Measurements from ENCODE around the gene DNAJC7. TPM values are rescaled to one million over a fixed set of nuclear protein-coding genes. Genes with fewer than 3 reads are reported as not detected.

DNAJC7 gene
- total and polyA plus RNA-seq, 7 donors, result 66.3 to 142 (median 86.3) TPM

- H3K4me3 ChIP-seq, result no peak overlapping the region
- TF ChIP-seq CTCF (IDR thresholded peaks at IDR 0.05), result no peak
- H3K4me1 ChIP-seq, result peaks cover 12% of the 10 kb centered on the region
- 86 to 98% (median 95%) methylated on average over 5 of the region's 5 CpGs for whole genome bisulfite sequencing, 3 donors
- H3K27me3 ChIP-seq (ENCODE audit: insufficient read depth in 3 of 3, low read length in 2 of 3), result no peaks in the 10 kb centered on the region
- no peaks in the 10 kb centered on the region for H3K36me3 ChIP-seq (ENCODE audit: insufficient read depth in 1 of 2, low read depth in 1 of 2)
- no peak for ATAC-seq
- intact Hi-C loops (cut with DNase I), result no loop called here
- H3K9me3 ChIP-seq, result no peaks in the 10 kb centered on the region
- no peak overlapping the region for H3K27ac ChIP-seq
- no peak for DNase-seq
These were observed 76.1 kb downstream of the DNAJC7 start for GRCh38 chr17:41941168-41941567.

GRCh38 chr17:41939693-41940090 lies 77.5 kb downstream of the DNAJC7 start:
- H3K27ac ChIP-seq, result no peak overlapping the region
- H3K4me3 ChIP-seq, result no peak overlapping the region
- peaks cover 12% of the 10 kb centered on the region for H3K4me1 ChIP-seq
- WGBS, 3 donors, result 62 to 75% (median 75%) methylated on average over 6 of the region's 6 CpGs
- no peaks in the 10 kb centered on the region for H3K27me3 ChIP-seq (ENCODE audit: insufficient read depth in 3 of 3, low read length in 2 of 3)
- intact Hi-C loops (cut with DNase I), result no loop called here
- no peak for DNase-seq
- TF ChIP-seq CTCF (IDR thresholded peaks at IDR 0.05), result no peak
- no peaks in the 10 kb centered on the region for H3K9me3 ChIP-seq
- H3K36me3 ChIP-seq (ENCODE audit: insufficient read depth in 1 of 2, low read depth in 1 of 2), result no peaks in the 10 kb centered on the region
- ATAC-seq, result no peak

GRCh38 chr17:41939044-41939692 lies 78.1 kb downstream of the DNAJC7 start:
- WGBS, 3 donors, result 40 to 71% (median 57%) methylated on average over 4 of the region's 4 CpGs
- H3K9me3 ChIP-seq, result no peaks in the 10 kb centered on the region
- H3K4me3 ChIP-seq, result no peak overlapping the region
- ATAC-seq (peak in 1 of 4 donors; percentile 24), DNase-seq (no peak)
- H3K27ac ChIP-seq, result no peak overlapping the region
- H3K36me3 ChIP-seq (ENCODE audit: insufficient read depth in 1 of 2, low read depth in 1 of 2), result no peaks in the 10 kb centered on the region
- no peak for TF ChIP-seq CTCF (IDR thresholded peaks at IDR 0.05)
- peaks cover 12% of the 10 kb centered on the region for H3K4me1 ChIP-seq
- no peaks in the 10 kb centered on the region for H3K27me3 ChIP-seq (ENCODE audit: insufficient read depth in 3 of 3, low read length in 2 of 3)
- intact Hi-C loops (cut with DNase I), result no loop called here

GRCh38 chr17:41937970-41938954 lies 79.0 kb downstream of the DNAJC7 start:
- no peaks in the 10 kb centered on the region for H3K27me3 ChIP-seq (ENCODE audit: insufficient read depth in 3 of 3, low read length in 2 of 3)
- H3K9me3 ChIP-seq, result no peaks in the 10 kb centered on the region
- H3K27ac ChIP-seq, result peak overlapping the region; percentile 17
- H3K4me3 ChIP-seq, result no peak overlapping the region
- H3K4me1 ChIP-seq, result peaks cover 12% of the 10 kb centered on the region
- TF ChIP-seq CTCF (IDR thresholded peaks at IDR 0.05), result no peak
- ATAC-seq, result peak; percentile 59 to 93 (median 90)
- DNase-seq, result peak in 1 of 2 donors; percentile 62
- 47 to 55% (median 49%) methylated on average over 19 of the region's 19 CpGs for WGBS, 3 donors
- intact Hi-C loops (cut with DNase I), result no loop called here
- H3K36me3 ChIP-seq (ENCODE audit: insufficient read depth in 1 of 2, low read depth in 1 of 2), result no peaks in the 10 kb centered on the region

Data from psoas muscle (tissue), 8 donors.